Panc1 (cell line): ENCODE measurements around the gene CCDC157.

Experiments
- POLR2AphosphoS5 ChIP-seq: IDR thresholded peaks from 2 replicates; pipeline ENCODE4 v1.6.1; 2012; ENCODE audit warnings: mild to moderate bottlenecking, low read depth, low read length, moderate library complexity
- TF ChIP-seq, protein P1 (sequence below): fragments of 450-650 bp; IDR thresholded peaks from 2 replicates; pipeline ENCODE4 v1.5.1; 2017; ENCODE audit warnings: mild to moderate bottlenecking
- TF ChIP-seq, protein P2 (sequence below), 2 experiments: IDR thresholded peaks; 2 replicates each; pipeline ENCODE4 v1.6.1; 2011 to 2012; ENCODE audit warnings: low read depth in 2 of 2, control low read depth in 1 of 2, low read length in 1 of 2, mild to moderate bottlenecking in 1 of 2, moderate library complexity in 1 of 2; ENCODE audit not compliant: insufficient read depth in 1 of 2

DNA sequence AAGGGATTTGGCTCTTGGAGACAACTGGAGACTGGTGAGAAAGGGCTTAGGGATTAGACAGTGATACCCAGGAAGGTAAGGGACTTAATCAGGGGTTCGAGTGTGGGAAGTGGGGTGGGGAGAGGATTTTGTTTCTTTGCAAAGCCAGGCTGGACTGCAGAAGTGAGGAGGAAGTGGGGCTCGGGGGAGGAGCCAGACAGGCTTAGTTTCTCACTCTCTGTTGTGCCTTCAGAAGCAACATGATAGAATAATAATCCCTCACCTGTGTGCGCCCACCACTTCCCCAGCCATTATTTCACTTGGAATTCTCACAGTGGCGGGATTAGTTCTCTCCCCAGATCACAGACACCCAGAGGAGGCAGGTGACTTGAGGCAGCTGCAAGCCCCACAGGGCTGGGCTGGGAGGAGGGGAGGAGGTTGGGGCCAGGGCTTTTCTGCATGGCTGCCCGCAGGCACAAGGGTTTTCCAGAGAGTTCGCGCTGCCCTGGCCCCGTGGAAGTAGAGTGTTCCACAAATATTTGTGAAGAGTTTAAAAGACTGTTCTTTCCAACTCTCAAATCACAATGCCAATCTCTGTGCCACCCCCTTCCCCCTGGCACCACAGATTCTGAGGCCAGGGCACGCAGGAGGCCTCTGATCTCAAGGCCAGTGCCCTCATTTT lies 36.0 kb downstream of the CCDC157 start:
- TF ChIP-seq, protein P1, sequence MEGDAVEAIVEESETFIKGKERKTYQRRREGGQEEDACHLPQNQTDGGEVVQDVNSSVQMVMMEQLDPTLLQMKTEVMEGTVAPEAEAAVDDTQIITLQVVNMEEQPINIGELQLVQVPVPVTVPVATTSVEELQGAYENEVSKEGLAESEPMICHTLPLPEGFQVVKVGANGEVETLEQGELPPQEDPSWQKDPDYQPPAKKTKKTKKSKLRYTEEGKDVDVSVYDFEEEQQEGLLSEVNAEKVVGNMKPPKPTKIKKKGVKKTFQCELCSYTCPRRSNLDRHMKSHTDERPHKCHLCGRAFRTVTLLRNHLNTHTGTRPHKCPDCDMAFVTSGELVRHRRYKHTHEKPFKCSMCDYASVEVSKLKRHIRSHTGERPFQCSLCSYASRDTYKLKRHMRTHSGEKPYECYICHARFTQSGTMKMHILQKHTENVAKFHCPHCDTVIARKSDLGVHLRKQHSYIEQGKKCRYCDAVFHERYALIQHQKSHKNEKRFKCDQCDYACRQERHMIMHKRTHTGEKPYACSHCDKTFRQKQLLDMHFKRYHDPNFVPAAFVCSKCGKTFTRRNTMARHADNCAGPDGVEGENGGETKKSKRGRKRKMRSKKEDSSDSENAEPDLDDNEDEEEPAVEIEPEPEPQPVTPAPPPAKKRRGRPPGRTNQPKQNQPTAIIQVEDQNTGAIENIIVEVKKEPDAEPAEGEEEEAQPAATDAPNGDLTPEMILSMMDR: no peak
- TF ChIP-seq, protein P2, sequence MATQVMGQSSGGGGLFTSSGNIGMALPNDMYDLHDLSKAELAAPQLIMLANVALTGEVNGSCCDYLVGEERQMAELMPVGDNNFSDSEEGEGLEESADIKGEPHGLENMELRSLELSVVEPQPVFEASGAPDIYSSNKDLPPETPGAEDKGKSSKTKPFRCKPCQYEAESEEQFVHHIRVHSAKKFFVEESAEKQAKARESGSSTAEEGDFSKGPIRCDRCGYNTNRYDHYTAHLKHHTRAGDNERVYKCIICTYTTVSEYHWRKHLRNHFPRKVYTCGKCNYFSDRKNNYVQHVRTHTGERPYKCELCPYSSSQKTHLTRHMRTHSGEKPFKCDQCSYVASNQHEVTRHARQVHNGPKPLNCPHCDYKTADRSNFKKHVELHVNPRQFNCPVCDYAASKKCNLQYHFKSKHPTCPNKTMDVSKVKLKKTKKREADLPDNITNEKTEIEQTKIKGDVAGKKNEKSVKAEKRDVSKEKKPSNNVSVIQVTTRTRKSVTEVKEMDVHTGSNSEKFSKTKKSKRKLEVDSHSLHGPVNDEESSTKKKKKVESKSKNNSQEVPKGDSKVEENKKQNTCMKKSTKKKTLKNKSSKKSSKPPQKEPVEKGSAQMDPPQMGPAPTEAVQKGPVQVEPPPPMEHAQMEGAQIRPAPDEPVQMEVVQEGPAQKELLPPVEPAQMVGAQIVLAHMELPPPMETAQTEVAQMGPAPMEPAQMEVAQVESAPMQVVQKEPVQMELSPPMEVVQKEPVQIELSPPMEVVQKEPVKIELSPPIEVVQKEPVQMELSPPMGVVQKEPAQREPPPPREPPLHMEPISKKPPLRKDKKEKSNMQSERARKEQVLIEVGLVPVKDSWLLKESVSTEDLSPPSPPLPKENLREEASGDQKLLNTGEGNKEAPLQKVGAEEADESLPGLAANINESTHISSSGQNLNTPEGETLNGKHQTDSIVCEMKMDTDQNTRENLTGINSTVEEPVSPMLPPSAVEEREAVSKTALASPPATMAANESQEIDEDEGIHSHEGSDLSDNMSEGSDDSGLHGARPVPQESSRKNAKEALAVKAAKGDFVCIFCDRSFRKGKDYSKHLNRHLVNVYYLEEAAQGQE (IDR thresholded peaks at IDR 0.05; ENCODE audit: insufficient read depth in 1 of 2, low read depth in 2 of 2, low read length in 1 of 2): no peak
- TF ChIP-seq POLR2AphosphoS5: no peak
